Karpas-422 (cell line): ENCODE results near the gene RNF217. TPM values are rescaled to one million over a fixed set of nuclear protein-coding genes. Genes with fewer than 3 reads are reported as not detected.
"Not testable (repeated sequence)": the region's sequence is repeated elsewhere in the genome, so short reads cannot be mapped to it uniquely, and the experiment has no call there.

Experiments
- DNase-seq: peaks from one replicate; pipeline ENCODE4 v3.0.0-alpha.2; 2015
- H2AFZ ChIP-seq: fragments of 200-600 bp; sonication (generic); 2 replicates; pipeline ENCODE4 v1.6.1; 2014; ENCODE audit warnings: antibody characterized with exemption, low read length, mixed read lengths
- H3K27ac ChIP-seq: fragments of 200-600 bp; sonication (generic); 2 replicates; pipeline ENCODE4 v1.5.1; 2014; ENCODE audit warnings: mild to moderate bottlenecking, low read length, moderate library complexity
- H3K27me3 ChIP-seq: fragments of 200-600 bp; sonication (generic); 2 replicates; pipeline ENCODE4 v1.6.1; 2014; ENCODE audit warnings: low read length, mixed read lengths
- H3K36me3 ChIP-seq: fragments of 200-600 bp; sonication (generic); 2 replicates; pipeline ENCODE4 v1.6.1; 2014; ENCODE audit warnings: low read length, mixed read lengths; ENCODE audit not compliant: insufficient read depth
- H3K4me1 ChIP-seq: fragments of 200-600 bp; sonication (generic); 2 replicates; pipeline ENCODE4 v1.6.1; 2014; ENCODE audit warnings: mild to moderate bottlenecking, low read length, mixed read lengths
- H3K4me2 ChIP-seq: fragments of 200-600 bp; sonication (generic); 2 replicates; pipeline ENCODE4 v1.6.1; 2014; ENCODE audit warnings: low read length, low read depth, mild to moderate bottlenecking; ENCODE audit not compliant: poor library complexity, severe bottlenecking
- H3K4me3 ChIP-seq: fragments of 200-600 bp; sonication (generic); 2 replicates; pipeline ENCODE4 v1.5.1; 2014; ENCODE audit warnings: mild to moderate bottlenecking, antibody characterized with exemption, low read length, mixed read lengths
- H3K79me2 ChIP-seq: fragments of 200-600 bp; sonication (generic); 2 replicates; pipeline ENCODE4 v1.6.1; 2014; ENCODE audit warnings: mild to moderate bottlenecking, low read length, mixed read lengths
- H3K9ac ChIP-seq: fragments of 200-600 bp; sonication (generic); 2 replicates; pipeline ENCODE4 v1.6.0; 2014; ENCODE audit warnings: low read length
- H3K9me2 ChIP-seq: fragments of 200-600 bp; sonication (generic), shearing (Covaris generic); replicated peaks from 2 replicates; pipeline ENCODE4 v1.6.0; 2014; ENCODE audit warnings: mild to moderate bottlenecking, low read length, moderate library complexity; ENCODE audit not compliant: insufficient read depth
- H3K9me3 ChIP-seq: fragments of 300-700, 200-600 bp; sonication (generic); 2 replicates; pipeline ENCODE4 v1.6.1; 2014; ENCODE audit warnings: low read length, mixed read lengths
- H4K20me1 ChIP-seq: fragments of 200-600 bp; sonication (generic); 2 replicates; pipeline ENCODE4 v1.6.1; 2014; ENCODE audit warnings: mild to moderate bottlenecking, antibody characterized with exemption, low read length, low read depth; ENCODE audit not compliant: insufficient read depth
- total RNA-seq: library from RNA; depleted of rRNA; stranded (reverse); fragments of >200 nt; shearing (Covaris generic); gene quantifications from 2 replicates; pipeline ENCODE4 v1.2.3, GENCODE V29; 2014; ENCODE audit warnings: low replicate concordance; rRNA removed

Gene RNF217
- total RNA-seq = not detected in 2 replicates

DNA sequence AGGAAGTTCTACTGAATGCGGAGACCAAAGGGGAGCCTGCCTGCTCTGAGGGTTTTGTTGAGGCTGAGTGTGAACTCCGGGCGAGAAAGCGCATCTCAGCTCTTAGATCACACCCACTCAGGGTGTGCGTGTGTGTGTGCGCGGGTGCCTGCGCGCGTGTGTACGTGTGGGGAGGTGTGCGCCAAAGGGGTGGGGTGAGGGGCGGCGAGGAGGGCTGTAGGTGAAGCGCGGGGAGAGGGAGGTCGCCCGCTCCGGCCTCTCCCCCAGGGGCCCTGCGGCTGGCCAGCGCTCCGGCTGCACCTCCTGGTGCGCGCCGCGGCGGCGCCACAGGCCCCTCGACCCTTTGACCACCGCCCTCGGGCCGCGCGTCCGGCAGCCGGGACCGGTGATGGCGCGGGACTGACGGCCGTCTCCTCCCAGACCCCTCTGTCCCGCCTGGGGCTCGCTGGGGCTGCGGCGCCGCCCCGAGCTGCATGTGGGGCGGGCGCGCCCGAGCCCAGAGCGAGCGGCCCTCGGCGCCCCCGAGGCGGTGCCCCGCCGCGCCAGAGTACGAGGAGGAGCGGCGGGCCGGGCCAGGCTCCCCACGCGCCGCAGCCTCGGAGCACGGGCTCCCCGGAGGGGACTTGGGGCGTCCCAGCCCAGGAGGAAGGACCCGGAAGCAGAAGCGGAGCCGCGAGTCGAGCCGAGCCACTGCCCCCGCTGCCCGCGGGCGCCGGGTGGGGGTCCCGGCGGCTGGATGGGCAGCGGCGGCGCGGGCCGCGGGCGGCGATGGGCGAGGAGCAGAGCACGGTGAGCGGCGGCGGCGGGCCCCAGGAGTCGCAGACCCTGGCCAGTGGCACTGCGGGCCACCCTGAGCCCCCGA is at the start of gene RNF217:
RNF217 (plus strand) TSS at position 661 of the 862 bp plus-strand sequence; CDS start at position 769, 108 bp downstream.
- Histone ChIP-seq H3K27me3 (no peaks in the 10 kb centered on the region), H3K9me3 (no peaks in the 10 kb centered on the region), H3K36me3 (no peaks in the 10 kb centered on the region), H3K27ac (no peak within 1 kb of the TSS), H3K4me1 (no peaks in the 10 kb centered on the region), H4K20me1 (no peaks in the 10 kb centered on the region), H3K9ac (no peak within 1 kb of the TSS), H3K9me2 (no peaks in the 10 kb centered on the region), H3K79me2 (no peaks in the 10 kb centered on the region), H2AFZ (no peak within 1 kb of the TSS), H3K4me3 (no peak within 1 kb of the TSS), H3K4me2 (no peak within 1 kb of the TSS)
- no peak for DNase-seq

- H3K4me2 ChIP-seq = no peak overlapping the region
- no peaks in the 10 kb centered on the region for H3K9me2 ChIP-seq
- no peaks in the 10 kb centered on the region for H4K20me1 ChIP-seq
- no peaks in the 10 kb centered on the region for H3K4me1 ChIP-seq
- H2AFZ ChIP-seq = no peak overlapping the region
- H3K9me3 ChIP-seq = no peaks in the 10 kb centered on the region
- H3K27me3 ChIP-seq = no peaks in the 10 kb centered on the region
- DNase-seq = no peak
- no peak overlapping the region for H3K9ac ChIP-seq
- H3K27ac ChIP-seq = no peak overlapping the region
- H3K79me2 ChIP-seq = no peaks in the 10 kb centered on the region
- H3K36me3 ChIP-seq = no peaks in the 10 kb centered on the region
- no peak overlapping the region for H3K4me3 ChIP-seq
Observed at GRCh38 chr6:124913056-124913455, 49.2 kb upstream of the RNF217 start.

DNA sequence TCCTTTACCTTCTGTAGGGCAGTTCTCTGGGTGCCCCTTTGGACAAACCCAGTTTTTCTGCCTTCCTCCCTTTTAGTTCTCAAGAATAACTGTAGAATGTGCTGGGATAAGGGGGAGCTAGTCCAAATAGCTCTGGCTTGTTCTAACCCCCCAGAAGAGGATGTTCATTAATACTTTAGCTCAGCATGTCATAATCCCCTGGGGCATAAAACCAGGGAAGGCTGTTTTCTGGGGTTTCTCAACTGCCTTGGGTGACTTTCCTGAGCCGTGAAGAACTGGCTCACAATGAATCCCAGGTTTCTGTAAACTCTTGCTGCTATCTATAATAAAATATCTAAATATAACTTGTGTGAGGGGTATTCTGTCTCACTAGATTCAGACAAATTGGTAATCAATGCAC is 44.5 kb upstream of the RNF217 start:
- Histone ChIP-seq H3K79me2 (no peaks in the 10 kb centered on the region), H3K4me3 (no peak overlapping the region), H3K4me1 (no peaks in the 10 kb centered on the region), H3K9me2 (no peaks in the 10 kb centered on the region), H3K27ac (no peak overlapping the region), H3K4me2 (no peak overlapping the region), H3K27me3 (no peaks in the 10 kb centered on the region), H3K9me3 (no peaks in the 10 kb centered on the region; the same call in 1 of the 2 replicates), H3K9ac (no peak overlapping the region), H2AFZ (no peak overlapping the region), H4K20me1 (no peaks in the 10 kb centered on the region), H3K36me3 (no peaks in the 10 kb centered on the region)
- DNase-seq = no peak

DNA sequence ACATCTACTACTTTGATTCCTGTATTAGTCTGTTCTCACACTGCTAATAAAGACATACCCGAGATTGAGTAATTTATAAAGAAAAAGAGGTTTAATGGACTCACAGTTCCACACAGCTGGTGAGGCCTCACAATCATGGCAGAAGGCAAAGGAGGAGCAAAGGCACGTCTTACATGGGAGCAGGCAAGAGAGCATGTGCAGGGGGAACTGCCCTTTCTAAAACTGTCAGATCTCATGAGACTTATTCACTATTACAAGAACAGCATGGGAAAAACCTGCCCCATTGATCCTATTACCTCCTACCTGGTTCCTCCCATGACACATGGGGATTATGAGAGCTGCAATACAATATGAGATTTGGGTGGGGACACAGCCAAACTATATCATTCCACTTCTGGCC is 42.5 kb upstream of the RNF217 start:
- not testable (repeated sequence) for H3K4me3 ChIP-seq, H3K79me2 ChIP-seq, DNase-seq, H3K9ac ChIP-seq, H3K4me2 ChIP-seq, H3K27ac ChIP-seq, H3K36me3 ChIP-seq, H3K9me3 ChIP-seq, H3K27me3 ChIP-seq, H3K4me1 ChIP-seq, H3K9me2 ChIP-seq, H4K20me1 ChIP-seq, H2AFZ ChIP-seq

GRCh38 chr6:124924333-124924759 is 37.9 kb upstream of the RNF217 start:
- Histone ChIP-seq H2AFZ (no peak overlapping the region), H3K4me3 (no peak overlapping the region), H3K27ac (no peak overlapping the region), H3K27me3 (no peaks in the 10 kb centered on the region), H3K4me2 (no peak overlapping the region), H3K79me2 (no peaks in the 10 kb centered on the region), H3K9ac (no peak overlapping the region), H3K4me1 (no peaks in the 10 kb centered on the region), H3K9me2 (no peaks in the 10 kb centered on the region), H3K36me3 (no peaks in the 10 kb centered on the region), H4K20me1 (no peaks in the 10 kb centered on the region), H3K9me3 (no peaks in the 10 kb centered on the region)
- DNase-seq = no peak

DNA sequence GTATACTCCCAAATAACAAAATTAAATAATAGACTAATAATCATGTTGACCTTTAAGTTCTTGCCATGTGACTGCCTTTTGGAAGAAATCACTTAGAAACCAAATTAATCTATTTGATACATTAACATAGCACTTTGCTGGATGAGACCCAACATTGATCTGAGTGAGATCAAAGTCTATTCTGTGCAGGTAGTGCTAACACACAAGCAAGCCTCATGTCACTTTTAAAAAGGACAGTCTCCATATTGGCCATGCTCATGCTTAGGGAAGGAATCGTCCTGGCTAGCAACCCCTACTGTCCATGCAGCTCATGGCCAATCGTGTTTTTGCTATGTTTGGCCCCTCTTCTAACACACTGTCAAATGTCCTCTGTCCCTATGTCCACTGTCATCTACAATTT is 35.8 kb upstream of the RNF217 start:
- Histone ChIP-seq H3K9me3 (no peaks in the 10 kb centered on the region), H3K27me3 (no peaks in the 10 kb centered on the region), H3K4me3 (no peak overlapping the region), H3K27ac (no peak overlapping the region), H3K36me3 (no peaks in the 10 kb centered on the region), H3K4me1 (no peaks in the 10 kb centered on the region), H2AFZ (no peak overlapping the region), H4K20me1 (no peaks in the 10 kb centered on the region), H3K4me2 (no peak overlapping the region), H3K79me2 (no peaks in the 10 kb centered on the region), H3K9ac (no peak overlapping the region), H3K9me2 (no peaks in the 10 kb centered on the region)
- no peak for DNase-seq

DNA sequence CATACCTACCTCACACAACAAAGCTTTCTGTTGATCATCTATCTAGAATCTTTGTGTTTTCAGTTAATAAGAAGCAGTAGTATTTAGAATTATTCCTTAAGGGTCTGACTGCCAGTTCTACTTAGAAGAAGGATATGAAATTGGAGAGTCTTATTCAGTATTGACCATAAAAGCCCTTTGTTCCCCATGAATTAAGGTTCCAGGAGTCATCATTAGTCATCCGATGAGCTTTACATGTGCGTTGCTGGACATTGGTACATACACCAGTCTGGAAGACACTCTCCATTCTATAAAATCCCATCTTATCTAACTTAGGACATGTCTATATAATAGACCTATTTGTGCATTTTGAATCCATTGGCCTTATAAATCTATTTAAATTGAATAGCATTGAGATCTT is 34.4 kb upstream of the RNF217 start:
- no peak overlapping the region for H2AFZ ChIP-seq
- H3K36me3 ChIP-seq = no peaks in the 10 kb centered on the region
- H3K4me3 ChIP-seq = no peak overlapping the region
- H4K20me1 ChIP-seq = no peaks in the 10 kb centered on the region
- H3K27me3 ChIP-seq = no peaks in the 10 kb centered on the region
- no peak overlapping the region for H3K4me2 ChIP-seq
- H3K9me3 ChIP-seq = no peaks in the 10 kb centered on the region
- no peak for DNase-seq
- H3K4me1 ChIP-seq = no peaks in the 10 kb centered on the region
- H3K27ac ChIP-seq = no peak overlapping the region
- no peaks in the 10 kb centered on the region for H3K9me2 ChIP-seq
- H3K9ac ChIP-seq = no peak overlapping the region
- H3K79me2 ChIP-seq = no peaks in the 10 kb centered on the region

GRCh38 chr6:124928851-124929250 is 33.4 kb upstream of the RNF217 start:
- Histone ChIP-seq H3K4me1 (no peaks in the 10 kb centered on the region), H3K79me2 (no peaks in the 10 kb centered on the region), H3K36me3 (no peaks in the 10 kb centered on the region), H3K4me3 (no peak overlapping the region), H3K4me2 (no peak overlapping the region), H3K9me3 (no peaks in the 10 kb centered on the region), H3K27me3 (no peaks in the 10 kb centered on the region), H4K20me1 (no peaks in the 10 kb centered on the region), H3K9me2 (no peaks in the 10 kb centered on the region), H3K27ac (no peak overlapping the region), H2AFZ (no peak overlapping the region), H3K9ac (no peak overlapping the region)
- DNase-seq = no peak
